GM21390 (cell line): ENCODE measurements around the gene MSANTD2.

Experiments used
- ATAC-seq: cut with Tn5 transposase; IDR thresholded peaks from one replicate; pipeline ENCODE4 v1.9.1; 2021; ENCODE audit not compliant: unreplicated experiment

Gene MSANTD2

DNA sequence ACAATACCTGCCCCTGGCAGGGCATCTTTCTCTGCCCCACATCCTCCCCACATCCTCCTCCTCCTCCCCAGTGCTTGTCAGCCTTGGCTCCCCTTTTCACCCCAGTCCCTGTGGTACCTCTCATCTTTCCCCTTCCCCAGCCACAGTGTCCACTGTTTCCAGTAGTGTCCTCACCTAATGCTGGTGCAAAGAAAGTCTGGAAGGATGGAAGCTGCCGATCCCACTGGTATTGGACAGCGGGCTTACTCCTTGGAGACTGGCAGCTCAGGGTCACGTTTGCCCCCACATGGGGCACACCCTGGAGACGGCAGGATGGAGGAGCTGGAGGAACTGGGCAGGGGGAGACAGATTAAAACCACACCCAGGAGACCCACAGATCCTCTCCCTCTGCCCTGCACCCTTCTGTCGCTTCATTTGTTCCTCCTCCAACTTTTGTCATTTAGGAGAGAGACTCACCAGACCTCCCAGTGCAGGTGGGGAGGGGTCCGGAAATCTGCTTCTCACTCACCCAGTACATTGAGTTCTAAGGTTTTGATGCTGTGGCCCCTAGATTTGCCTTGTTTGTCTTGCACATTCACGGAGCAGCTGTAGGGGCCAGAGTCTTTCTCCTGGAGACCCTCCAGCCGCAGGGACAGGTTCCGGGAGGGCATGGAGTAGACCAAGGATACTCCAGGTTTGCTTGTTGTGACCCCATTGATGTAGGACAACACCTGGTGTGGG lies 44.0 kb downstream of the MSANTD2 start:
- ATAC-seq = no peak

DNA sequence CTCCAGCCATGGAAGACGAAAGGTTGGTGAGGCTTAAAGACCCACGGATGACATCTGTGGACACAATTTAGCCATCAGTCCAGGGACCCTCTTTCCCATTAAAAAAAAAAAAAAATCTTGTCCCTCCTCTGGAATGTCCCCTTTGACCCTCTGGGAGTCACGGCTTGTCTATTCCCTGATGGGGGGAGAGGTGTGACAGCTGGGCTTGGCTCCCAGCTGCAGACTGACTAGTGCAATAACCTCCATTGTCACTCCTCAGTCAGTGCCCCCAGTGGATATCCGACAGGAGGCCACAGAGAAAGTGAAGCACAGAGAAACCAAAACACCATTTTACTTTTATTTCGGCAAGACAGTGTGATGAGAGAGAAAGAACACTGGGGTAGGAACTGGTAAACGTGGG lies 45.5 kb downstream of the MSANTD2 start:
- no peak for ATAC-seq

DNA sequence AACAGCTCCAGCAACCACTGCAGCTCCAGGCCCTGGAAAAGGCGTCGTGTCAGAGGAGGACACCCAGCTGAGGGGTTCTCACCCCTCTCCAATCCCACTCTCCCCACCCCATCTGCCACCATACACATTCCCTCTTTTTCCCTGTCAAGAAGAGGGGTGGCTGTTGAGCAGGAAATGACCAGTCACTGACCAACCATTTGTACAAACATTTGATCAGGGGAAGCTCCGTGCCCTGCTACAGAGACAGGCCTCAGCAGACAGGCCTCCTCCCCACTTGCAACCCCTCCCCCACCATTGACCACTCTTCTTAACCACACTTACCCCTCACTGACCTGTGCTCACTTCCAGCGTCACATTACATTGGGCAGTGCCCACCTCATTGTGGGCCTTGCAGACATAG lies 45.9 kb downstream of the MSANTD2 start:
- no peak for ATAC-seq

DNA sequence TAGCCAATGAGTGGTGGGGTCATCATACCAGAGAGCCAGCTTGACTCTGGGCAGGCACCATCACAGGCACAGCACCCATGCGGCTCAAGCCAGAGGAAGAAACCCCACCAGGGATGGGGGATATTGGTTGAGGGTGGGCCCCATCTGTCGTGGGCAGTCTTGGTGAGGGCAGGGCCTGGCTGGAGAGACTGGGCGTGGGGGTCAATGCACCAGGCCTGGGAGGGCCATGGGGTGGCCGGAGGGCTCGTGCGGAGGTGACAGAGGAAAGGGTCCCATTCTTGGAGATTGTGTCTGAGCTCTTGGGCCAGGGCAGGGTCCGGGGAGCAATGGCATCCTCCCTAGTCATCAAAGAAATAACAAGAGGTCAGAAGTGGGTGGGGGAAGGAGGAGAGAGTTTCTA lies 46.6 kb downstream of the MSANTD2 start:
- no peak for ATAC-seq

DNA sequence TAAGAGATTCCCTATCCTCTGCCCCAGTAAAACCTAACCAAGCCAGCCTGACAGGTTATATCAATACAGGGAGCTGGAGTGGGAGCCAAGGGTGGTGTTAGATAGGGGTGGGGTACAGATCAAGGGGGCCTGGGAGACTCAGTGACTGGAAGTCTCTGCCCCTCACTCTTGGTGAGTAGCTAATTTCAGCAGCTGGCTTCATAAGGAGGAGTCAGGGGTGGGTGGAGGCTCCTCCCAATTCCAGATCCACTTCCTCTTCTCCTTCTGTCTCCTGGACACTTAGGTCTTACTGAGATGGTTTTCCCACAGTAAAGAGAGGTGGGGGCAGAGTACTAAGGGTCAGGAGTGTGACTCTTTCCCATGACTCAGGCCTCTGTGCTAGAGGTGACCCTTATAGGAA lies 47.0 kb downstream of the MSANTD2 start:
- no peak for ATAC-seq

DNA sequence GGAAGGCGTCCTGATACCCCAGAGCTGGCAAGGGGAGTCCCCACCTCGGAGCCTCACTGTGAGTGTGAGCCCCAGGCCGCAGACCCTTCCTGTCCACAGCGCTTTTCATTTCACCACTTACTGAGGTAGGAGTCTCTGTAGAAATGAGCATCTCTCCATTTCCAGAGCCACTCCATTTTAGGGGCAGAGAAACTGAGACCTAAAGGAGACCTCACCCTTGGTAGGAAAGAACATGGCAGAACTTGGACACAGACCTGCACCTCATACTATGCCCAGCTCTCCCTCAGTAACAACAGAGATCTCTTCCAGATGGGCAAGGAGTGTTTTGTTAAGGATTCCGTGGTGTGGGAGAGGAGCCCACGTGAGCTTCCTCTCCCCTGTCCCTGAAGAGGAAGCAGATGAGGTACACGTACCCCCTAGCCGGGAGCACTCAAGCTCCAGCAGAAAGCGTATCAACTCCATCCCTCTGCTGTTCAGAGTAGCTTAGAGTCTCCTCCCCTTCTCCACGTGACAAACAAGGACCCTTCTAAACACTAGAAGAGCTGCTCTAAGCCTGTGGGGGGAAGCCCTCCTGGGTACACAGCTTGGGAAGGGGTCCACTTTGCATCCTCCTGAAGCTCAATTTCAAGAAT lies 47.6 kb downstream of the MSANTD2 start:
- ATAC-seq = no peak

DNA sequence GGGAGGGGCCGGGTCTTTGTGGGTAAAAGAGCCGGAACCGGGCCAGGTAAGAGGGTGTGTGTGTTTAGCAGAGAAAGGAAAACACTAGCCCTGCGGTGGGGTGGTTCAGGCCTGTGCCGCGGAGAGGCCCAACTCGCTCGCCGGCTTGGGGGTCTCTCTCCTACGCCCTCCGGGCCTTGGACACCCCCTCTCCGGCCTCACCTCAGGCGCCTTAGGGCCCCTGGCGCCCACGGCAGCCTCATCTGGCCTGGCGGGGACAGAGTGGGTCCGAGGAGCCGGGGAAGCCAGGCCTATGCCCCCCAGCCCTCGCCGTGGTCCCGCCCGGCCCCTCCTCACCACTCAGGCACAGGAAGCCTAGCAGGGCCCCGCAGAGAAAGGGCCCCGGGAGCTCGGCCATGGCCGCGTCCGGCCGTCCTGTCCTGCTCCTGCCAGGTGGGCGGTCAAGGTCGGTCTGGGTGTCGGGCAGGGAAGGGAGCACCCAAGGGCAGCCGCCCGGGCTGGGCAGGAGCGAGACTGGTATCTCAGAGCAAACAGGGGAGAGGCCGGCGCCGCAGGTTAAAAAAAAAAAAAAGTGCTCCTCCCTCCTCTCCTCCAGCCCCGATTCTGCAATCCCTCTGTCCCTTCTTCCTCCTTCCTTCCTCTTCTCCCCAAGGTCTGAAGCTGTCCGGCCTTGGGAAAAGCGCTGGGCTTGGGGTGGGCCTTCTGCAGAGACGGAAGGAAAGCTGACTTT lies 48.3 kb downstream of the MSANTD2 start, which contains the start of gene VSIG2:
VSIG2 (minus strand) TSS at position 515 of the 730 bp plus-strand sequence; CDS start at position 397, 118 bp downstream.
- no peak for ATAC-seq

DNA sequence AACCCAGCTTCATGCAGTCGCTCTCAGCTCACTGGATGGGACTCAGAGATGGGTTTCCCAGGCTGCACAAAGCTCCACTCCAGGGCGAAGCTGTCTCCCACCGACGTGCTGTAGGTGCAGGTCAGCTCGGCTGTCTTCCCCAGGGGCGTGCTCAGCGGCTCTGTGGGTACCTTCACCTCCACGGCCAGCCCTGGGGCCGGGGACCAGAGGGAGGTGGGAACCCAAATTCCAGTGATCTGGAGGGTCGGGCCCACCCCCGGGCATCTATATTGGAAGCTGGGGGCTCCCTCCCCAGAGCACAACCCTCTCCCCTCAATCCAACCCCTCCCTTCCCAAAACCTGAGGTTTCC lies 48.8 kb downstream of the MSANTD2 start:
- ATAC-seq = no peak

DNA sequence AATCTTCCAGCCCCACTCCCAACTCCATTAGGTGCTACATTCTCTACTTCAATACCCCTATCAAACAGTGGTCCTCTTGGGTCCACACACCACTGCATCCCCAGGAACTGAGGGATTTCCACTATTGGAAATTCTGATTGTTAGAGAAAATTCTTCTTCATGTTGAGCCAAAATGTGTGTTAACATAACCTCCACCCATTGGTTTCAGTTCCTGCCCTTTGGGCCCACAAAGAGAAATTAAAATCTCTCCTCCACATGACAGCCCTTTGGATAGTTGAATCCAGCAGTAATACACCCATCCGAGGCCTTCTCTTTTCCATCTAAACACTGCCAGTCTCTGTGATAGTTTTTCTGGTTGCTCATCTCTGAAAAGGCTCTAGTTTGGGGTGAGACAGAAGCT lies 50.3 kb downstream of the MSANTD2 start:
- ATAC-seq = no peak

DNA sequence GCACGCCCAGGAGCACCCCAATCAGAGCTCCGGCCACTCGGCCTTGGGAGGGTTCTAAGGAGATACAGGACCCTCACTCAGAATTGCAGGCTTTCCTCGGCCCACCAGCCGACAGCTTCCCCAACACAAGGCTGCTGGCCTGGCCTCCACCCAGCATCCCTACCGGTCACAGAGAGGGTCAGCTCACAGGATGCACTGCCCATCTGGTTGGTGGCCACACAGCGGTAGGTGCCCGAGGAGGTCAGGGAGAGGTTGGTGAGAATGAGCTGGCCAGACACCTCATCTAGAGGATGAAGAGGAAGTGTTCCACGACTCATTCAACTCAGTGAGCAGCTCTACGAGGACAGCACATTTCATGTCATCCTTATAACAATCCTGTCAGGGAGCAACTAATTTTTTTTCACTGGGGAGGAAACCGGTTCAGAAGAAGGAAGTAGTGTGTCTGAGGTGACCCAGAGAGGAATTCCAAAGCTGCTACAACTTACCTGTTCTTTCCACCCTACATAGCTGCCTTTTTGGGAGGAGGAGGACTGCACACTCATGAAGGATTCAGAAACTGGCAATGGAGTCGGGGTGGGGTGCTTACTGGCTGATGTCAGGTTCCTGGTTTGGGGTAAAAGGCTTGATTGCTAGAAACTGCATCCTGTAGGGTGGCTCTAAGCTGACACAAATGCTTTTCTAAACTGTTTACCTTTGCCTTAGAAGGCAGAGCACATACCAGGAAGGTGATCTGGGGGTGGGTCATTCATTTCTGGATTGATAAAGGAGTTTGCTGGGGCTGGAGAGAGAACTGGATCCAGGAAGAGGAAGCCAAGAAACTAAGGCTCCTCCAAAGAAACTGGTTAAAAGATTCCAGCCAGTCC lies 51.5 kb downstream of the MSANTD2 start:
- no peak for ATAC-seq

DNA sequence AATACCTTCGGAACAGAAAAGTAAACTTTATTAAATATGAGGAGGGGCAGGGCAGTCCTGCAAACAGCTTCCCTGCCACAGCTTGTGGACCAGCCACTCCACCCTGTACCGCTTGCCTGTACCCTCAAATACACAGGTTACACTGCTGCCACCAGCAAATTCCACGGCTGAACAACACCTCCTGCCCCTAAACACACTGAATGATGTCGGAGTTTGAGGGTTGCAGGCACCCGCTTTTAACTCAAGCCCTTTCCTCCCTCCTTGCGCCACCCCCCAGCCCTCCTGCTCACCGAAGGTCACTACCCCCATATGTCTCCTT lies 52.1 kb downstream of the MSANTD2 start:
- no peak for ATAC-seq

DNA sequence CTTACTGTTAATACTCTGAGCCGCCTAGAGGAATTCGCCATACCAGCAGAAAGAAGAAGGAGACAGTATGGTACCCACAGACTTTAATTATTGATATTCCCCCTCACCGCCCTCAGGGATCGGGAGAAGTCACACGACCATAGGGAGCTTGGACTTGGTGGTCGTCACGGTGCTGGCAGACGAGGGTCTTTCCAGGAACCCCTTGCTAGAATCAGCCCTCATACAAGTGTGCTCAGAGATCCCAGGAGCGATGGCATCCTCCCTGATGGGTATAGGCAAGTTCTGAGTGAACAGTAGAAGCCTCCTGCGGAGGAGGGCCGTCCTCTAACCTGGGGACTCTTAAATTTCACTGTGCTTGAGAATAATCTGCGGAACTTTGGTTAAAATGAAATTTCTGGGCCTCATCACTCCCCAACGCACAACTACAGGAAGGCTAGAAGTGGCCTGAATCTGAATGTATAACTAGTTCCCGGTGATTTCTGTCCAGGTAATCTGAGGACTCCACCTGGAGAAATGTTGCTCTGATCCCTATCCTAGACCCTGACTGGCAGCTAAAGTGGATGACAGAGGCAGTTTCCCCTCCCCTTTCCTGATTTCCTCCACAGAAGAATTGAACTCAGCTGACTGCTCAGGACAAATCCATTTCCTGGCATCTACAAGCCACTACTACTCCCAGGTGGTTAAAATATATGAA lies 52.7 kb downstream of the MSANTD2 start:
- no peak for ATAC-seq

DNA sequence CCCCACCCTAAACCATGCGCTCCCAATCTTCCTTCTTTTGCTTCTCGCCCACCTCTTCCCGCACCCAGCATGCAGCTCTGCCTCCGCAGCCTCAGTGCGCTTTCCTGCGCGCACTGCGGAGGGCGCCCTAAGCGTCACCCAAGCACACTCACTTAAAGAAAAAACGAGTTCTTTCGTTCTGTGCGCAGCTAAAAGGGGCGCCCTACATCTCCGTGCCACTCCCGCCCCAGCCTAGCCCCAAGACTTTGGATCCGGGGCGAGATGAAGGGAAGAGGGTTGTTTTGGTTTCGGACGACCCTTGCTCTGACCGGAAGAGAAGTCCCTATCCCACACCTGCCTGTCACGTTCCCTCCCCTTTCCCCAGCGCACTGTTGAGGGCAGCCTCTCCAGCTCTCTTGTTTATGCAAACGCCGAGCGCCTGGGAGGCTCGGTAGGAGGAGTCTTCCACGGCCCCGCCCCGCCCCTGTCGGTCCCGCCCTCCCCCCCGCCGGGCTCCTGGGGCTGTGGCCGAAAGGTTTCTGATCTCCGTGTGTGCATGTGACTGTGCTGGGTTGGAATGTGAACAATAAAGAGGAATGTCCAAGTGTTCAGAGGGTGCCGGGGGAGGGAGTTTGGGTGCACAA lies 53.5 kb downstream of the MSANTD2 start:
- peak; percentile 92 for ATAC-seq

DNA sequence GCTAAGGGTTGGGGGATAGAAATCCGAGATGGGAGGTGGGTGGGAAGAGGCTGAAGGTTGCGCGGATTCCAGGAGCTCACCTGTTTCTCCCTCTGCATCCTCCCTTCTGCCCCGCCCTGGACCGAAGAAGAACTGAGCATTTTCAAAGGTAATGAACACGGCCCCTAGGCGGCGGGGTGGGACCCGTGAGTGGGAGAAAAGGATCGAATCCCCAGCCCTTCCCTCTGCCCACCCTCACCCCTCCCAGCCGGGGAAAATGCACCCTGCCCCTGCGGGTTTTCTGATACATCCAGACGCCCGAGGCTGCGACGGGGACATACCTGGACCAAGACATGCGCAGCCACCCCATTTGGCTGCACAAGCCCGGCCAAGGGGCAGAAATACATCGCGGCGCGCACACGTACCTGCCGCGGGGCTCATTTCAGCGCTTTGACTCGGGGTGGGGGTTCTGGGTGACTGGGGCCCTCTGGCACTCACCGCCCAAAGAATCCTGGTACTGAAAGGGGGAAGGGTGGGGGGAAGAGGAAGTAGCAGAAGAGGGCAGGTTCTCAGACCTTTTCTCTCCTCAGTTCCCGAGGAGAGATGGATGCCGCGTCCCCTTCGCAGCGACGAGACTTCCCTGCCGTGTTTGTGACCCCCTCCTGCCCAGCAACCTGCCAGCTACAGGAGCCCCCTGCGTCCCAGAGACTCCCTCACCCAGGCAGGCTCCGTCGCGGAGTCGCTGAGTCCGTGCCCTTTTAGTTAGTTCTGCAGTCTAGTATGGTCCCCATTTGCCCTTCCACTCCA lies 54.2 kb downstream of the MSANTD2 start:
- ATAC-seq = peak; percentile 25

DNA sequence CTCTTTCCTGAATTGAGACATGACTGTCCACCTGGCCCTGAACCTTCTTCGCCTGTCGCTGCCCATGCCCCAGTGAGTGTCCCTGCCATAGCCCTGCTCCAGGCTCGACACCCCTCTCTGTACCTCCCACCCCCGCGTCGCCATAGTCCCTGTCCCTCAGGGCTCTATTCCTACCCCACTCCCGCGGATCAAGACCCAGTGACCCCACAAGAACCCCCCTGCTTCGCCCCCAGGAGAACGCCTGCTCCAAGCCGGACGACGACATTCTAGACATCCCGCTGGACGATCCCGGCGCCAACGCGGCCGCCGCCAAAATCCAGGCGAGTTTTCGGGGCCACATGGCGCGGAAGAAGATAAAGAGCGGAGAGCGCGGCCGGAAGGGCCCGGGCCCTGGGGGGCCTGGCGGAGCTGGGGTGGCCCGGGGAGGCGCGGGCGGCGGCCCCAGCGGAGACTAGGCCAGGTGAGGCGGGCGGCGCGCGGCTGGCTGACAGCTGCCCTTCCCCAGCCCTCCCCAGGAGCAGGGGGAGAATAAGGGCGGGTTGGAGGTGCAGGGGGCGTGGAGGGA lies 54.9 kb downstream of the MSANTD2 start:
- no peak for ATAC-seq

DNA sequence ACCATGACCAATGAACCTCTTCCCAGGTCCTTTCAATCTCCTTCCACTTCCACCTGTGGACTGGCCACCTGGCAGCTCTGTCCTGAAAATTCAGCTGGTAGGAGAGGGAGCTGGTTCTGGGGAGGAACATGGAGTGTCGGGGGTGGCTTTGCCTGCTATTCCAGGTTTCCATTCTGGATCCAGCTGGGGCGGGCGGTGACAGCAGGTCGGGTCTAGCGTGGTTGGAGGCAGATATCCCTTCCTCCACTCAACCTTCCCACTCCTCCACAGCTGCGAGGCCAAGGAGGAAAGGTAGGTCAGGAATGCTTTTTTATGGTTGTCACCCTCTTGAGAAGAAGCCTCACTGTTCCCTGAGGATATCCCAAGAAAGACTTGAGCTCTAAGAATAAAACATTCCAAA lies 57.2 kb downstream of the MSANTD2 start:
- no peak for ATAC-seq

DNA sequence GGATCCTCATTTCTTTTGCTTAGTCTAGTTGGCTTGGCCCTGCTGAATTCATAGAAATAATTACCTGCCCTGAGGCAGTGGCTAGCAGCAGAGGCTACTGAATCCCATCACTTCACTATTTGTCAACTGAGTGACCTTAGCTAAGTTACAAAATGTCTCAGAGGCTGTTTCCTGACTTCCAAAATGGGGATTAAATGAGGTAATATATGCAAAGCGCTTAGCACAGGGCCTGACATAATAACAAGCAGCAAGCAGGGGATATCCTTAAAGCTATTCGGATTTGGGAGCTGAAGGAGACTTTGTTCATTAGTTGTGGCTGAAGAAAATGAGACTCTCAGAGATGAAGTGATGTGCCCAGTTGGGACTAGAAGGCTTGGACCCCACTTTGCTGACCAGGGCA lies 57.7 kb downstream of the MSANTD2 start:
- ATAC-seq = no peak

DNA sequence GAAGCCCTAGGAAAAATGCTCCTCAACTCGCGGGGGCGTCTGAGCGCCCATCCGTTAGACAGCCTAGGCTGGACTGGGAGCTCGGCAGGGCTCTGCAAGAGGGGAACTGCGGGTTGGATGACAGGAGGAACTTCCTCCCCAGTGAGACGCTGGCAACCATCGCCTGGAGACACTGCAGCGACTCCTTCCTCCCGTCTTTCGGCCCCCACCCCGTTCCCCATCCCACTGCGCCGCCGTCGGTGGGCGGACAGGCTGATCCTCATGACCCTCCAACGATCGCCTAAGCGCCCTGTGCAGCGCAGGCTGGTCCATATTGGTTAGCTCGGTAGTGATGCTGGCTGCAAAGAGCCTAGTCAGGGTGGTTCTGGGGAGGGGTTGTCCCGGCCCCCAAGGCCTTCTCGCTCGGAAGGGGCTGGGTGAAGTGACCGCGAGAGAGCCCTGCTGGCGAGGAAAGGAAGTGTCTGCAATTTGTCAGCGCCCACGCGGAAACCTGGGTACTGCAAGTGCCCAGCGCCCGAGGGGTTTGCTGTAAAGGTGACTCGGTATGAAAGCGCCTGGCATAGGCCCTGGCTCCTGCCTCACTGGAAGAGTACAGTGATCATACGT lies 59.8 kb downstream of the MSANTD2 start:
- ATAC-seq = peak; percentile 40
